NCI-H82 (cell line): ENCODE measurements around the gene SLC46A1.

Source experiments
- DNase-seq: peaks from one replicate; lab custom pipeline; 2025; lab: John Stamatoyannopoulos, UW

SLC46A1 gene

DNA sequence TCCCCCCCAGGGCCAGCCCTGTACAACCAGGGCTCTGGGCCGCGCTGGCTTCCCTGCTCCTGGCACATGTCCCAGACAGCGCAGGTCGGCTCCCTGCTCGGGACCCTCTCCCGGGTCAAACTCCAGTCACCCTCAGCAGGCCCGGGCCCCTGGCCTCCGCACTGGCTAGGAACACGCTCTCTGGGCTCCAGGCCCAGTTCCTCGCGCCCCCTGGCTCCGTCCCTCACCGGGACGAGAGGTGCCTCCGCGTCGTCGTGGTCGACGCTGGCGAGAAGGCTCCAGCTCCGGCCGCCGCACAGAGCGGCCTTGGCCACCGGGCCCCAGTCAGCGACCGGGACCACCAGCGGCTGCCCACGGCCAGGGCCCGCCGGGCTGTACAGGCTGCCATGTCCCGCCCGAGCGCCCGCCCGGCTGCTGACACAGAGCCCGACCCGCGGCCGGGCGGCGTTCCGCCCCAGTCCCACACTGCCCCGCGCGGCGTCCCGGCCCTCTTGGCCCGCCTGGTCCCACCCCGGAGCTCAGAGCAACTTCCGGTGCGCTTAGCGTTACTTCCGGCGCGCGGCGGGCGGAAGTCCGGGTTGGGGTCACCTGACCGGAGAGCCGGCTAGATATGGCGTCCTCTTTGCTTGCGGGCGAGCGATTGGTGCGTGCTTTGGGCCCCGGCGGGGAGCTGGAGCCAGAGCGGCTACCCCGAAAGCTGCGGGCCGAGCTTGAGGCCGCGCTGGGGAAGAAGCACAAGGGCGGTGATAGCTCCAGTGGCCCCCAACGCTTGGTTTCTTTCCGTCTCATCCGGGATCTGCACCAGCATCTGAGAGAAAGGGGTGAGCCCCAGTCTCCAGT lies 48.7 kb downstream of the SLC46A1 start, which contains the start of gene POLDIP2:
Gene POLDIP2 (minus strand): TSS at position 467 of the 840 bp plus-strand sequence. CDS start 79 bp downstream, at position 388.
- DNase-seq: peak; percentile 97

DNA sequence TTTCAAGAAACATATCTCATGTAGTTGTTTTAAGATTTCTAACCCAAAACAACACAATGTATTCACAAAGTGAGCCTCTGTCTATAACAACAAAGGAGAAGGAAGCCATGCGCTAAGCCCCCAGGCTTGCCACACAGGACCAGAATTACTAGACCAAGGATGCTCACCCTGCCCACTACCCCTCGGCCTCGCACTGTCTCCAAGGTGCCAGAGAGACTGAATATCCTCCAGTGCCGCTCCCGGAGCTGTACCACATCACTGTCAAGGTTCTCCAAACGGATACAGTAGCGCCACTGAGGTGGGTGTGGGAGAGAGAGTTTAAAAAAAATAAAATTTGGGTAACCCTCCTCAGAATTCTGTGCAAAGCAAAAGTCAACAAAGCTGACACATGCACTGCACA lies 55.7 kb downstream of the SLC46A1 start:
- no peak for DNase-seq

DNA sequence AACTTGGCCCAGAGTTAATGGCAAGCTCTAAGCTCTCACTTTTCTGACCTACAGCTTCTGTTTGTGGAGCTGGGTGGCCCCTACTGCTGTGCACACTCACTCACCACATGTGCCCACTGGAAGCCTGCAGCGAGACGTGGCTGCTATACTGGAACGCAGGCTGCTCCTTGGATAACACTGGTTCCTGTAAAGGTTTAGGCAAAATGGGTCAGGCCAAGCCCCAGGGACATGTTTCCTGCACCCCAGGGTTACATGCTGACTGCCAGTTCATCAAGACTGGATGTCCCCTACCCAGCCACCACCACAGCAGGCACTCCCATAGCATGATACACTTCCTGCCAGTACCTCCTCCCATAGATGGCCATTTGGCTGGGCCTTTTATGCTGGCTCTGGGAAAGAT lies 57.0 kb downstream of the SLC46A1 start:
- no peak for DNase-seq

DNA sequence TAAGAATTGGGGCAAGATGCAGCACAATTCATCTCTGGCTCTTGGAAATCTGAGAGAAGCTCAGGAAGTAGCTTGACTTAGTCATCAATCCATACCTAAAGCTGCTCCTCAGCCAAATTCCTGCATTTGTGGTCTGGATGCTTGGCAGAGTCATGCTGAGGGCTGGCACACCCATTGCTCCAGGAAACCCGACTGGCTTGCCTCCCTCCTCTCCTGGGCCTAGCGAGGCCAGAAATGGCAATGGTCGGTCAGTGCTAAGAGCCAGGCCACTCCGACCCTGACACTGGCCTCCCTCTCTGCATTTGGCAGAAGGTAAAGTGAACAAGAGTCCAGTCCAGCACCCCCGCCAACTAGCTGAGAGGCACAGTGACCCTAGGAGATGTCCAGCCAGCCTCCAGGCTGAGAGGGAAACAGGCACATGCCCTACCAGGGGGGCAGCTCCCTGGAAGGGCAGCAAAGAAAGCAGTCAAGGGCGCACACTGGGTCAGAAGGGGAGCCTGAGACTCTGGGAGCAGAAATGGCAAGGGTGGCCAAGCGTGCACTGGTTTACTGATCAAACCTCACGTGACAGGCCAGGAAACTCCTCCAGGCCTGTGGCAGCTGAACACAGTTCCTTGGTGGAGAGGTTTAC lies 58.6 kb downstream of the SLC46A1 start:
- no peak for DNase-seq

DNA sequence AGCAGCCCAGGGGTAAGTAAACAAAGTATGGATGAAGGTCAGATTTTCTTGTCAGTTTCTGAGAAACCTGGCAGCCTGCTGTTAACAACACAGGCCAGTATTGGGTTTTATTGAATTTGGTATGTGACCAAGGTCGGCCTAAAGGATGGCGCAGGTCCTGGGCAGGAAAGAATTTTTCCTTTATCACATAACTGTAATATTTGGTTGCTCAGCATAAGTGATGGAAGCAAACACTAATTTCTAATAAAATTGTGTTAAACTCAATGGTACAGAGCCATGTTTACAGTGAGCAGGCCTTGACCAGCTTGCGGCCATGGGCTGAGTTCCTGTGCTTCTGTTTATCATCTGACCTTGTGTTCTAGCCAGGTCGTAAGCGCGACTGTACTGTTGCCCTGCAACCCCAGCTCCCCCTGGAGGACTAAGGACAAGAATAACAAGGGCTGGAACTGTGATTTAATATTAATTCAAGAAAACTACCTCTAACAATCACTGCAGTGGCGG lies 59.2 kb downstream of the SLC46A1 start:
- peak; percentile 28 for DNase-seq

DNA sequence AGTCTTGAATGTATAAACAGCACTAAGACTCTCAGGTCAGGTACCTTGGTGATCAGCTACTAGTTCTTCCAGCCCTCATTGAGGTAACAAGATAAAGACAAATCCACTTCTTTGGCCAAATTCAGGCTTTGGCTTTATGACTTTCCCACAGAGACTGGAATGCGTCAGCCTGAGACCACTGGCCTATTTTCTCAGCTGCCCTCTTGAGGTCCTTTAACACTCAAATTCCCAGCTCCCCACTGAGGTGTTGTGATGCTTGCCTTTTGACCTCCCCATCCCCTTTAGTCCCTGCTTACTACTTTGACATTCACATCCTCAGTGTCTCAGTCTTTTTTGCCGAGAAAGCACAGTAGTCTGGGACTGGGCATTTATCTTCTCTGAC lies 59.8 kb downstream of the SLC46A1 start:
- DNase-seq: no peak

DNA sequence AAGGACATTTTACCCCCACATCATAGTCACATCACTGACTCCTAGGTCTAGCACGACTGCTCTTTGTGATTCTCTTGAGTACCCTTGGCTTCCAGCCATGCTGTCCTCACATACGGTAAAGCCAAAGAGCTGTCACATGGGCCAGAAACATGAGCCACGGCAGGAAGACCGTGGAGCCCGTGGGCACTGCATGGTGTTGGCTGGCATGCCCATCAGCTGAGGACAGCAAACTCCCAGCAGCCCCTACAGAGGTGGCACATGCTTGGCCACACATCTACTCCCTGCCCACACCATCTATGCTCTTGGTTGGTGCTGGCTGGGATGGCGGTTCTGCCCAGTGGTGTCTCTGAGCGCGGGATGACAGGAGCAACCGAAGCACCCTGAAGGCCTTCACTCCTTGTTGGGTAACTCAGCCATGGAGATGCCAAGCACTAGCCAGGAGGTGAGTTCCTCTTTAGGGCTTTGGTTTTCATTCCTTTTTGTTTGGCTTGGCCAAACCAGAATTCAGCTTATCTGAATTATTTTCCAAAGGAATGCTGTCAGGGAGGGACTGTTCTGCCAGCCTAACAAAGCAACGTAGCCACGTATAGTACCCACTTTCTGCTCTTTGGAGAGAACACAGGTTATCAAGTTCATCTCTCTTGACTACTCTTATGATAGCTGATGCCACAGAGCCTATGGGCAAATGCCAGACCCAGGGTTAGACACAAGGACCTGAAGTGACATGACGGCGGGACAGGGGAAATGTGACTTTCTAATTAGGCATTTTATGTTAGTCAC lies 60.4 kb downstream of the SLC46A1 start:
- DNase-seq: no peak
